Calu3 (cell line): ENCODE measurements around the gene MAGI3. TPM values are rescaled to one million over a fixed set of nuclear protein-coding genes. Genes with fewer than 3 reads are reported as not detected.

Experiments used
- BruUV-seq: library from RNA; stranded (reverse); fragments of 400-500 nt; replicated peaks from 2 replicates; lab custom pipeline; 2021; lab: Mats Ljungman, UMichigan
- CTCF ChIA-PET: fragments of 300-600 bp; sonication (Branson Sonifier 250); formaldehyde crosslinking; loops from one replicate; lab custom pipeline; 2022; ENCODE audit warnings: antibody characterized with exemption; lab: Charles Lee
- DNase-seq: peaks from one replicate; pipeline ENCODE4 v3.0.0; 2022
- H3K27ac Mint-ChIP-seq: one replicate; pipeline ENCODE4 v1.8.0; 2022; ENCODE audit warnings: mixed read lengths; ENCODE audit not compliant: unreplicated experiment
- H3K27me3 Mint-ChIP-seq: one replicate; pipeline ENCODE4 v1.8.0; 2022; ENCODE audit warnings: mixed read lengths; ENCODE audit not compliant: unreplicated experiment
- H3K36me3 Mint-ChIP-seq: one replicate; pipeline ENCODE4 v1.8.0; 2022; ENCODE audit warnings: mild to moderate bottlenecking, moderate library complexity, mixed read lengths; ENCODE audit not compliant: insufficient read depth, unreplicated experiment
- H3K4me1 Mint-ChIP-seq: one replicate; pipeline ENCODE4 v1.8.0; 2022; ENCODE audit warnings: mild to moderate bottlenecking, low read depth, mixed read lengths; ENCODE audit not compliant: unreplicated experiment
- H3K4me3 Mint-ChIP-seq: one replicate; pipeline ENCODE4 v1.8.0; 2022; ENCODE audit warnings: mild to moderate bottlenecking, low read depth, moderate library complexity, mixed read lengths; ENCODE audit not compliant: unreplicated experiment
- H3K9me3 Mint-ChIP-seq: one replicate; pipeline ENCODE4 v1.8.0; 2022; ENCODE audit warnings: low read depth, mixed read lengths; ENCODE audit not compliant: unreplicated experiment
- CTCF ChIP-seq: fragments of 200-600 bp; IDR thresholded peaks from one replicate; pipeline ENCODE4 v1.8.0; 2022; ENCODE audit warnings: antibody characterized with exemption; ENCODE audit not compliant: unreplicated experiment
- intact Hi-C: fragments of 100-400 bp; cut with micrococcal nuclease; formaldehyde crosslinking; loops from one replicate; pipeline ENCODE4 v1.10.0; 2022; ENCODE audit not compliant: unreplicated experiment
- total RNA-seq: library from RNA; stranded (reverse); gene quantifications from 2 replicates; pipeline ENCODE4 v1.2.3, GENCODE V29; 2022

MAGI3 gene
- total RNA-seq, 1 experiment from 2014 or later = 14.2 TPM

- no TSS peak for BruUV-seq
- H3K4me3 Mint-ChIP-seq = no peak overlapping the region
- no peak for DNase-seq
- TF ChIP-seq CTCF = no peak
- no peak overlapping the region for H3K27ac Mint-ChIP-seq
- H3K36me3 Mint-ChIP-seq = peaks cover 10% of the 10 kb centered on the region
- intact Hi-C loops = loop anchor here (10.0 kb wide), 1 partner anchor 350 kb away; no protein-coding TSS in a partner anchor
- CTCF ChIA-PET = no interaction called here
- no peaks in the 10 kb centered on the region for H3K9me3 Mint-ChIP-seq
- H3K27me3 Mint-ChIP-seq = no peaks in the 10 kb centered on the region
- H3K4me1 Mint-ChIP-seq = peaks cover 47% of the 10 kb centered on the region
These were observed 284.3 kb downstream of the MAGI3 start for GRCh38 chr1:113674591-113674990.

GRCh38 chr1:113675302-113675701 is 285.0 kb downstream of the MAGI3 start:
- Mint-ChIP-seq H3K27ac (no peak overlapping the region), H3K4me1 (peaks cover 47% of the 10 kb centered on the region), H3K36me3 (peaks cover 10% of the 10 kb centered on the region), H3K9me3 (no peaks in the 10 kb centered on the region), H3K4me3 (no peak overlapping the region), H3K27me3 (no peaks in the 10 kb centered on the region)
- BruUV-seq = no TSS peak
- intact Hi-C loops = loop anchor here (5.0 to 10.0 kb wide), 4 partner anchors 223 to 958 kb away; partner anchors contain the start of genes MAGI3 and PPM1J
- CTCF ChIA-PET = no interaction called here
- no peak for TF ChIP-seq CTCF
- no peak for DNase-seq

GRCh38 chr1:113676524-113676923 is 286.2 kb downstream of the MAGI3 start:
- Mint-ChIP-seq H3K4me1 (peaks cover 43% of the 10 kb centered on the region), H3K27me3 (no peaks in the 10 kb centered on the region), H3K9me3 (no peaks in the 10 kb centered on the region), H3K36me3 (peaks cover 9% of the 10 kb centered on the region), H3K4me3 (no peak overlapping the region), H3K27ac (peak overlapping the region; percentile 37)
- intact Hi-C loops = loop anchor here (5.0 to 10.0 kb wide), 4 partner anchors 224 to 959 kb away; partner anchors contain the start of genes MAGI3 and PPM1J
- DNase-seq = no peak
- CTCF ChIA-PET = no interaction called here
- no TSS peak for BruUV-seq
- TF ChIP-seq CTCF = no peak

DNA sequence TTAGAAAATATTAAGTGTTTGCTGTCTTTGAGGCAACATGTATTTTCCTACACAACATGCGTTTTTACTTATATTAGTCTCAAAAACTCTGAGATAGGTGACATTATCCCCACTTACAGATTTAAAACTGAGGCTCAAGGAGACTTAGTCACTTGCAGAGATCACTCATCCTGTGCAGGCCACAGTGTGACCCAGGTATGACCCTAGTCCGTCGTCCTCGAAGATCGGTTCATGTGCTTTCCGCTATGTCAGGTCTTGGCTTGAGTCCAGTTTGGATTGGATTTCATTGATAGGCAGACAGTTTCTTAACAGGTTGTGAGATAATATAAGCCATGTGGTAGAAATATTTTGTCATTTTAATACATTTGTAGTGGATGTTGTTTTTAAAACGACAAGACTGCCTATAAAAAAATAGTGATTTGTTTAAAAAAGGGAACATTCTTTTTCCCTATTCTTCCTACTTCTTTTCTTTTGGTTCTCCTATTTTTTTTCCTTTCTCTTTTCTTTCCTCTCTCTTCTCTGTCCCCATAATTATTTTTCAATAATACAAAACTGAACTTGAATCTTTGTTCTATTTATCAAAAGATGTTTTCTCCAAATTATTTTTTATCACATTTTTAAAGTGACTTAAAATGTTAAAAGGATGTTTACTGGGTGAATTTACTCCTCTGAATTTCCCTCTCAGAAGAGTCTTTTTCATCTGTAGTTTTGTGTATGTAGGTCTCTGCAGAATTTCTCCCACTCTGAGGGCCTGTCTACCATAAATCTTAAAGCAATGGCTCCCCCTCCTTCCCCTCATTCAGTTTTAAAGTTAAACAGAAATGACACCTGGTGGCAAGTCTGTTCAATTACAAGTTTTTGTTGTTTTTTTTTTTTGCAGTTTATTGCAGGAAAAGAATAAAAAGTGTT is 287.2 kb downstream of the MAGI3 start:
- Mint-ChIP-seq H3K4me1 (peaks cover 36% of the 10 kb centered on the region), H3K27me3 (no peaks in the 10 kb centered on the region), H3K9me3 (no peaks in the 10 kb centered on the region), H3K4me3 (no peak overlapping the region), H3K27ac (peak overlapping the region; percentile 37), H3K36me3 (peaks cover 4% of the 10 kb centered on the region)
- BruUV-seq = no TSS peak
- CTCF ChIA-PET = interaction anchor here (1.0 to 1.2 kb wide), 2 partner anchors 281 to 538 kb away, joined by 3 to 6 read pairs; no protein-coding TSS in a partner anchor
- DNase-seq = peak; percentile 52
- peak; percentile 36 for TF ChIP-seq CTCF
- intact Hi-C loops = loop anchor here (1.0 to 10.0 kb wide), 5 partner anchors 225 to 960 kb away; partner anchors contain the start of genes MAGI3 and PPM1J
